SK-N-SH (cell line): ENCODE results near the gene KIF3C. TPM values are rescaled to one million over a fixed set of nuclear protein-coding genes. Genes with fewer than 3 reads are reported as not detected.

Experiments
- CTCF ChIA-PET: fragments of 300-600, 350-600 bp; formaldehyde crosslinking; extraction: SDS; loops from one replicate; lab custom pipeline; 2021; lab: Yijun Ruan, JAX
- POLR2A ChIA-PET: fragments of 350-600 bp; sonication (Branson Sonifier 250); formaldehyde crosslinking; extraction: SDS; loops from one replicate; lab custom pipeline; 2020; ENCODE audit warnings: antibody characterized with exemption, inconsistent platforms; lab: Yijun Ruan, JAX
- DNase-seq: peaks from one replicate; pipeline ENCODE4 v3.0.0; 2012
- H2AFZ ChIP-seq: fragments of 200-600 bp; sonication (generic); 2 replicates; pipeline ENCODE4 v1.8.1; 2016; ENCODE audit warnings: antibody characterized with exemption, mild to moderate bottlenecking, low read depth
- H3F3A ChIP-seq: fragments of 200-600 bp; sonication (generic); replicated peaks from 2 replicates; pipeline ENCODE3; 2016; ENCODE audit warnings: antibody characterized with exemption, mild to moderate bottlenecking; ENCODE audit not compliant: insufficient read depth
- H3K27ac ChIP-seq, 2 experiments: fragments of 200-500 bp in 1 of 2; fragments of 200-600 bp in 1 of 2; sonication (Bioruptor generic) in 1 of 2; sonication (generic), shearing (Covaris generic) in 1 of 2; 2 replicates each; pipeline versions ENCODE4 v1.5.1 to v1.6.1; 2014 to 2016; ENCODE audit warnings: low read depth in 2 of 2, inconsistent platforms in 1 of 2, low read length in 1 of 2, mild to moderate bottlenecking in 1 of 2, mixed read lengths in 1 of 2
- H3K27me3 ChIP-seq: fragments of 200-600 bp; sonication (generic), shearing (Covaris generic); 2 replicates; pipeline ENCODE4 v1.6.1; 2016; ENCODE audit warnings: mixed run types; ENCODE audit not compliant: insufficient read depth
- H3K36me3 ChIP-seq, 2 experiments: fragments of 200-500 bp in 1 of 2; fragments of 200-600 bp in 1 of 2; sonication (Bioruptor generic) in 1 of 2; sonication (generic) in 1 of 2; replicated peaks in 1 of 2; 2 replicates each; pipeline versions ENCODE3 to v1.5.1; 2014 to 2016; ENCODE audit warnings: low read length in 1 of 2, mild to moderate bottlenecking in 1 of 2; ENCODE audit not compliant: insufficient read depth in 2 of 2, control insufficient read depth in 1 of 2
- H3K4me1 ChIP-seq, 2 experiments: fragments of 200-500 bp in 1 of 2; fragments of 200-600 bp in 1 of 2; sonication (Bioruptor generic) in 1 of 2; sonication (generic), shearing (Covaris generic) in 1 of 2; 2 replicates each; pipeline versions ENCODE4 v1.5.1 to v1.6.1; 2014 to 2016; ENCODE audit warnings: low read depth in 1 of 2, low read length in 1 of 2, mixed run types in 1 of 2; ENCODE audit not compliant: insufficient read depth in 2 of 2, control insufficient read depth in 1 of 2
- H3K4me2 ChIP-seq: fragments of 200-600 bp; sonication (generic), shearing (Covaris generic); 2 replicates; pipeline ENCODE4 v1.6.1; 2017; ENCODE audit warnings: mixed run types
- H3K4me3 ChIP-seq, 2 experiments: fragments of 200-500 bp in 1 of 2; fragments of 200-600 bp in 1 of 2; sonication (Bioruptor generic) in 1 of 2; sonication (generic), shearing (Covaris generic) in 1 of 2; 2 replicates each; pipeline versions ENCODE4 v1.5.1 to v1.8.1; 2014 to 2016; ENCODE audit warnings: low read depth in 2 of 2, inconsistent platforms in 1 of 2, low read length in 1 of 2, mild to moderate bottlenecking in 1 of 2, mixed read lengths in 1 of 2, moderate library complexity in 1 of 2
- H3K79me2 ChIP-seq: fragments of 200-600 bp; sonication (generic); 2 replicates; pipeline ENCODE4 v1.8.1; 2017; ENCODE audit warnings: mild to moderate bottlenecking; ENCODE audit not compliant: insufficient read depth
- H3K9ac ChIP-seq: fragments of 200-600 bp; sonication (generic); 2 replicates; pipeline ENCODE4 v1.6.1; 2017; ENCODE audit warnings: mixed run types
- H3K9me2 ChIP-seq: fragments of 200-600 bp; sonication (generic); 2 replicates; pipeline ENCODE4 v1.6.1; 2017; ENCODE audit warnings: mixed run types
- H3K9me3 ChIP-seq: fragments of 200-600 bp; sonication (generic); 2 replicates; pipeline ENCODE4 v1.6.1; 2017; ENCODE audit warnings: mixed run types, mild to moderate bottlenecking, moderate library complexity
- H4K20me1 ChIP-seq: fragments of 200-600 bp; sonication (generic); 2 replicates; pipeline ENCODE4 v1.6.1; 2017; ENCODE audit warnings: mild to moderate bottlenecking, mixed run types; ENCODE audit not compliant: insufficient read depth
- ELF1 ChIP-seq: IDR thresholded peaks from 2 replicates; pipeline ENCODE4 v1.4.0; 2012
- EP300 ChIP-seq, 2 experiments: IDR thresholded peaks; 2 replicates each; pipeline versions ENCODE4 v1.4.0 to v1.6.1; 2012; ENCODE audit warnings: borderline replicate concordance in 1 of 2, low read depth in 1 of 2, low read length in 1 of 2
- EZH2phosphoT487 ChIP-seq: fragments of 200-600 bp; sonication (generic); IDR thresholded peaks from 2 replicates; pipeline ENCODE4 v1.6.1; 2017; ENCODE audit warnings: low read depth, mixed run types, mild to moderate bottlenecking, antibody characterized with exemption, moderate library complexity, borderline replicate concordance
- FOXJ3 ChIP-seq: sonication (generic); formaldehyde crosslinking; IDR thresholded peaks from 2 replicates; pipeline ENCODE4 v1.5.1; 2020; ENCODE audit warnings: mild to moderate bottlenecking, missing genetic modification reagents
- FOXM1 ChIP-seq: IDR thresholded peaks from 2 replicates; pipeline ENCODE4 v1.4.0; 2012; ENCODE audit warnings: low read depth, mild to moderate bottlenecking
- GATA2 ChIP-seq: sonication (generic); formaldehyde crosslinking; IDR thresholded peaks from 2 replicates; pipeline ENCODE4 v1.5.0; 2020; ENCODE audit warnings: mild to moderate bottlenecking, missing genetic modification reagents
- NRF1 ChIP-seq: IDR thresholded peaks from 2 replicates; pipeline ENCODE4 v1.6.1; 2012; ENCODE audit warnings: low read depth, mild to moderate bottlenecking, low read length
- POLR2AphosphoS5 ChIP-seq: IDR thresholded peaks from 2 replicates; pipeline ENCODE4 v1.6.1; 2012; ENCODE audit warnings: low read depth, low read length
- RAD21 ChIP-seq: IDR thresholded peaks from 2 replicates; pipeline ENCODE4 v1.6.1; 2012; ENCODE audit warnings: mild to moderate bottlenecking, low read length
- RXRA ChIP-seq: IDR thresholded peaks from 2 replicates; pipeline ENCODE4 v1.4.0; 2012; ENCODE audit warnings: low read depth, mild to moderate bottlenecking, borderline replicate concordance
- SMC3 ChIP-seq: IDR thresholded peaks from 2 replicates; pipeline ENCODE4 v1.6.1; 2012; ENCODE audit warnings: low read depth, low read length, improper control_type of control experiment
- WGBS: methylation state at CpG from one replicate; pipeline ENCODE4 v1.1.6; 2017; ENCODE audit warnings: low lambda C conversion rate; 5-methylcytosine and 5-hydroxymethylcytosine counted together
- polyA plus RNA-seq, 3 experiments: library from polyadenylated mRNA; depleted of rRNA; stranded (reverse); fragments of >200 nt; gene quantifications; 2 replicates each; pipeline ENCODE4 v1.2.3, GENCODE V29; 2012
- TF ChIP-seq, protein P1 (sequence below): IDR thresholded peaks from 2 replicates; pipeline ENCODE4; 2012
- TF ChIP-seq, protein P2 (sequence below): fragments of 200-600 bp; sonication (generic); IDR thresholded peaks from 2 replicates; pipeline ENCODE4 v1.6.1; 2017; ENCODE audit warnings: antibody characterized with exemption, mild to moderate bottlenecking, moderate library complexity
- TF ChIP-seq, protein P3 (sequence below): IDR thresholded peaks from 2 replicates; pipeline ENCODE4 v1.4.0; 2012; ENCODE audit warnings: low read depth, borderline replicate concordance
- TF ChIP-seq, protein P4 (sequence below): fragments of 150-350 bp; IDR thresholded peaks from 2 replicates; pipeline ENCODE4 v1.6.1; 2016; ENCODE audit warnings: mild to moderate bottlenecking, low read depth, low read length
- TF ChIP-seq, protein P5 (sequence below): IDR thresholded peaks from 2 replicates; pipeline ENCODE4 v1.6.1; 2012; ENCODE audit warnings: mild to moderate bottlenecking, low read depth, low read length, moderate library complexity
- TF ChIP-seq, protein P6 (sequence below): IDR thresholded peaks from 2 replicates; pipeline ENCODE4 v1.4.0; 2012; ENCODE audit warnings: low read depth, borderline replicate concordance
- TF ChIP-seq, protein P7 (sequence below): fragments of 150-350 bp; IDR thresholded peaks from 2 replicates; pipeline ENCODE4 v1.6.1; 2017; ENCODE audit warnings: antibody characterized with exemption, low read length, low read depth, borderline replicate concordance

KIF3C gene
- polyA plus RNA-seq, 1 of the 3 experiments (the other 2 are of a cell fraction), result 29.5 TPM

DNA sequence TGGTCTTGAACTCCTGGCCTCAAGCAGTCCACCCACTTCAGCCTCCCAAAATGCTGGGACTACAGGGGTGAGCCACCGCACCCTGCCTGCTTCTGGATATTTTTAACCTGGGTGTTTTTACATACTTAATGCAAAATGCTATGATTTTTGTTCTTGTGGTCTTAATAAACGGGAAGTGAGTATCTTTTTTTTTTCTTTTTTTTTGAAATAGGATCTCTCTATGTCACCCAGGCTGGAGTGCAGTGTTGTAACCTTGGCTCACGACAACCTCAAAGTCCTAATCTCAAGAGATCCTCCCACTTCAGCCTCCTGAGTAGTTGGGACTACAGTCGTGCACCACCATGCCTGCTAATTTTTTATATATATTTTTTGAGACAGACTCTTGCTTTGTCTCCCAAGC, 84.8 kb downstream of the KIF3C start:
- TF ChIP-seq NRF1, result no peak
- TF ChIP-seq, protein P1, sequence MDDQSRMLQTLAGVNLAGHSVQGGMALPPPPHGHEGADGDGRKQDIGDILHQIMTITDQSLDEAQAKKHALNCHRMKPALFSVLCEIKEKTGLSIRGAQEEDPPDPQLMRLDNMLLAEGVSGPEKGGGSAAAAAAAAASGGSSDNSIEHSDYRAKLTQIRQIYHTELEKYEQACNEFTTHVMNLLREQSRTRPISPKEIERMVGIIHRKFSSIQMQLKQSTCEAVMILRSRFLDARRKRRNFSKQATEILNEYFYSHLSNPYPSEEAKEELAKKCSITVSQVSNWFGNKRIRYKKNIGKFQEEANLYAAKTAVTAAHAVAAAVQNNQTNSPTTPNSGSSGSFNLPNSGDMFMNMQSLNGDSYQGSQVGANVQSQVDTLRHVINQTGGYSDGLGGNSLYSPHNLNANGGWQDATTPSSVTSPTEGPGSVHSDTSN, result no peak
- TF ChIP-seq, protein P2, sequence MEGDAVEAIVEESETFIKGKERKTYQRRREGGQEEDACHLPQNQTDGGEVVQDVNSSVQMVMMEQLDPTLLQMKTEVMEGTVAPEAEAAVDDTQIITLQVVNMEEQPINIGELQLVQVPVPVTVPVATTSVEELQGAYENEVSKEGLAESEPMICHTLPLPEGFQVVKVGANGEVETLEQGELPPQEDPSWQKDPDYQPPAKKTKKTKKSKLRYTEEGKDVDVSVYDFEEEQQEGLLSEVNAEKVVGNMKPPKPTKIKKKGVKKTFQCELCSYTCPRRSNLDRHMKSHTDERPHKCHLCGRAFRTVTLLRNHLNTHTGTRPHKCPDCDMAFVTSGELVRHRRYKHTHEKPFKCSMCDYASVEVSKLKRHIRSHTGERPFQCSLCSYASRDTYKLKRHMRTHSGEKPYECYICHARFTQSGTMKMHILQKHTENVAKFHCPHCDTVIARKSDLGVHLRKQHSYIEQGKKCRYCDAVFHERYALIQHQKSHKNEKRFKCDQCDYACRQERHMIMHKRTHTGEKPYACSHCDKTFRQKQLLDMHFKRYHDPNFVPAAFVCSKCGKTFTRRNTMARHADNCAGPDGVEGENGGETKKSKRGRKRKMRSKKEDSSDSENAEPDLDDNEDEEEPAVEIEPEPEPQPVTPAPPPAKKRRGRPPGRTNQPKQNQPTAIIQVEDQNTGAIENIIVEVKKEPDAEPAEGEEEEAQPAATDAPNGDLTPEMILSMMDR, result no peak
- no peak for TF ChIP-seq RXRA
- TF ChIP-seq SMC3, result no peak
- TF ChIP-seq EP300 (IDR thresholded peaks at IDR 0.05; ENCODE audit: borderline replicate concordance in 1 of 2, low read depth in 1 of 2, low read length in 1 of 2), result no peak
- TF ChIP-seq, protein P3, sequence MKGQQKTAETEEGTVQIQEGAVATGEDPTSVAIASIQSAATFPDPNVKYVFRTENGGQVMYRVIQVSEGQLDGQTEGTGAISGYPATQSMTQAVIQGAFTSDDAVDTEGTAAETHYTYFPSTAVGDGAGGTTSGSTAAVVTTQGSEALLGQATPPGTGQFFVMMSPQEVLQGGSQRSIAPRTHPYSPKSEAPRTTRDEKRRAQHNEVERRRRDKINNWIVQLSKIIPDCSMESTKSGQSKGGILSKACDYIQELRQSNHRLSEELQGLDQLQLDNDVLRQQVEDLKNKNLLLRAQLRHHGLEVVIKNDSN, result no peak
- TF ChIP-seq, protein P4, sequence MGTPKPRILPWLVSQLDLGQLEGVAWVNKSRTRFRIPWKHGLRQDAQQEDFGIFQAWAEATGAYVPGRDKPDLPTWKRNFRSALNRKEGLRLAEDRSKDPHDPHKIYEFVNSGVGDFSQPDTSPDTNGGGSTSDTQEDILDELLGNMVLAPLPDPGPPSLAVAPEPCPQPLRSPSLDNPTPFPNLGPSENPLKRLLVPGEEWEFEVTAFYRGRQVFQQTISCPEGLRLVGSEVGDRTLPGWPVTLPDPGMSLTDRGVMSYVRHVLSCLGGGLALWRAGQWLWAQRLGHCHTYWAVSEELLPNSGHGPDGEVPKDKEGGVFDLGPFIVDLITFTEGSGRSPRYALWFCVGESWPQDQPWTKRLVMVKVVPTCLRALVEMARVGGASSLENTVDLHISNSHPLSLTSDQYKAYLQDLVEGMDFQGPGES, result no peak
- no peak for TF ChIP-seq ELF1
- no peak for TF ChIP-seq POLR2AphosphoS5
- TF ChIP-seq, protein P5, sequence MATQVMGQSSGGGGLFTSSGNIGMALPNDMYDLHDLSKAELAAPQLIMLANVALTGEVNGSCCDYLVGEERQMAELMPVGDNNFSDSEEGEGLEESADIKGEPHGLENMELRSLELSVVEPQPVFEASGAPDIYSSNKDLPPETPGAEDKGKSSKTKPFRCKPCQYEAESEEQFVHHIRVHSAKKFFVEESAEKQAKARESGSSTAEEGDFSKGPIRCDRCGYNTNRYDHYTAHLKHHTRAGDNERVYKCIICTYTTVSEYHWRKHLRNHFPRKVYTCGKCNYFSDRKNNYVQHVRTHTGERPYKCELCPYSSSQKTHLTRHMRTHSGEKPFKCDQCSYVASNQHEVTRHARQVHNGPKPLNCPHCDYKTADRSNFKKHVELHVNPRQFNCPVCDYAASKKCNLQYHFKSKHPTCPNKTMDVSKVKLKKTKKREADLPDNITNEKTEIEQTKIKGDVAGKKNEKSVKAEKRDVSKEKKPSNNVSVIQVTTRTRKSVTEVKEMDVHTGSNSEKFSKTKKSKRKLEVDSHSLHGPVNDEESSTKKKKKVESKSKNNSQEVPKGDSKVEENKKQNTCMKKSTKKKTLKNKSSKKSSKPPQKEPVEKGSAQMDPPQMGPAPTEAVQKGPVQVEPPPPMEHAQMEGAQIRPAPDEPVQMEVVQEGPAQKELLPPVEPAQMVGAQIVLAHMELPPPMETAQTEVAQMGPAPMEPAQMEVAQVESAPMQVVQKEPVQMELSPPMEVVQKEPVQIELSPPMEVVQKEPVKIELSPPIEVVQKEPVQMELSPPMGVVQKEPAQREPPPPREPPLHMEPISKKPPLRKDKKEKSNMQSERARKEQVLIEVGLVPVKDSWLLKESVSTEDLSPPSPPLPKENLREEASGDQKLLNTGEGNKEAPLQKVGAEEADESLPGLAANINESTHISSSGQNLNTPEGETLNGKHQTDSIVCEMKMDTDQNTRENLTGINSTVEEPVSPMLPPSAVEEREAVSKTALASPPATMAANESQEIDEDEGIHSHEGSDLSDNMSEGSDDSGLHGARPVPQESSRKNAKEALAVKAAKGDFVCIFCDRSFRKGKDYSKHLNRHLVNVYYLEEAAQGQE, result no peak
- no peak for TF ChIP-seq FOXM1
- TF ChIP-seq RAD21, result no peak
- no peak for TF ChIP-seq EZH2phosphoT487
- TF ChIP-seq, protein P6, sequence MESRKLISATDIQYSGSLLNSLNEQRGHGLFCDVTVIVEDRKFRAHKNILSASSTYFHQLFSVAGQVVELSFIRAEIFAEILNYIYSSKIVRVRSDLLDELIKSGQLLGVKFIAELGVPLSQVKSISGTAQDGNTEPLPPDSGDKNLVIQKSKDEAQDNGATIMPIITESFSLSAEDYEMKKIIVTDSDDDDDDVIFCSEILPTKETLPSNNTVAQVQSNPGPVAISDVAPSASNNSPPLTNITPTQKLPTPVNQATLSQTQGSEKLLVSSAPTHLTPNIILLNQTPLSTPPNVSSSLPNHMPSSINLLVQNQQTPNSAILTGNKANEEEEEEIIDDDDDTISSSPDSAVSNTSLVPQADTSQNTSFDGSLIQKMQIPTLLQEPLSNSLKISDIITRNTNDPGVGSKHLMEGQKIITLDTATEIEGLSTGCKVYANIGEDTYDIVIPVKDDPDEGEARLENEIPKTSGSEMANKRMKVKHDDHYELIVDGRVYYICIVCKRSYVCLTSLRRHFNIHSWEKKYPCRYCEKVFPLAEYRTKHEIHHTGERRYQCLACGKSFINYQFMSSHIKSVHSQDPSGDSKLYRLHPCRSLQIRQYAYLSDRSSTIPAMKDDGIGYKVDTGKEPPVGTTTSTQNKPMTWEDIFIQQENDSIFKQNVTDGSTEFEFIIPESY, result no peak
- TF ChIP-seq, protein P7, sequence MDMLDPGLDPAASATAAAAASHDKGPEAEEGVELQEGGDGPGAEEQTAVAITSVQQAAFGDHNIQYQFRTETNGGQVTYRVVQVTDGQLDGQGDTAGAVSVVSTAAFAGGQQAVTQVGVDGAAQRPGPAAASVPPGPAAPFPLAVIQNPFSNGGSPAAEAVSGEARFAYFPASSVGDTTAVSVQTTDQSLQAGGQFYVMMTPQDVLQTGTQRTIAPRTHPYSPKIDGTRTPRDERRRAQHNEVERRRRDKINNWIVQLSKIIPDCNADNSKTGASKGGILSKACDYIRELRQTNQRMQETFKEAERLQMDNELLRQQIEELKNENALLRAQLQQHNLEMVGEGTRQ, result no peak
- TF ChIP-seq GATA2 (CRISPR knock-in tag), result no peak
- TF ChIP-seq FOXJ3 (CRISPR knock-in tag), result no peak
- TF ChIP-seq, all 33 proteins: peak for 0
- WGBS, result 79% methylated on average over 4 of the region's 4 CpGs
- CTCF ChIA-PET, result no interaction called here

More for the DNA sequence above, 84.8 kb downstream of the KIF3C start:
- Histone ChIP-seq H3K36me3 (no peaks in the 10 kb centered on the region), H3F3A (no peaks in the 10 kb centered on the region), H3K79me2 (no peaks in the 10 kb centered on the region), H3K27ac (no peak overlapping the region), H3K4me3 (no peak overlapping the region), H3K27me3 (no peaks in the 10 kb centered on the region), H2AFZ (no peak overlapping the region), H3K9ac (no peak overlapping the region), H3K4me1 (peaks cover 0 to 4% of the 10 kb centered on the region in 2 experiments; a peak in 1 of 4 replicates), H3K4me2 (no peak overlapping the region), H3K9me3 (no peaks in the 10 kb centered on the region), H3K9me2 (no peaks in the 10 kb centered on the region), H4K20me1 (no peaks in the 10 kb centered on the region)
- DNase-seq, result no peak
- POLR2A ChIA-PET, result no interaction called here
